Astrocyte of the cerebellum (primary cell): ENCODE measurements around the gene GSTA2.

Experiments
- DNase-seq: peaks from one replicate; pipeline ENCODE4 v3.0.0-alpha.2; 2011; ENCODE audit warnings: low read depth
- H3K4me3 ChIP-seq: 2 replicates; pipeline ENCODE4 v1.5.1; 2011; ENCODE audit warnings: mild to moderate bottlenecking, low read depth, low read length, moderate library complexity
- CTCF ChIP-seq: IDR thresholded peaks from 2 replicates; pipeline ENCODE4 v1.5.1; 2012; ENCODE audit warnings: low read length, low read depth, moderate library complexity, mild to moderate bottlenecking; ENCODE audit errors: missing control alignments
- in situ Hi-C: cut with HindIII; loops from 2 replicates; pipeline ENCODE4 v1.10.0; 2017; ENCODE audit warnings: low sequenced_read_pairs

Gene GSTA2

GRCh38 chr6:52734072-52734471 lies 29.2 kb downstream of the GSTA2 start:
- no peak overlapping the region for H3K4me3 ChIP-seq
- no peak for TF ChIP-seq CTCF
- in situ Hi-C loops, result no loop called here
- no peak for DNase-seq

- in situ Hi-C loops, result no loop called here
- no peak for TF ChIP-seq CTCF
These were observed 30.1 kb downstream of the GSTA2 start for GRCh38 chr6:52733172-52733571.

GRCh38 chr6:52731719-52732118 lies 31.6 kb downstream of the GSTA2 start:
- TF ChIP-seq CTCF, result no peak
- DNase-seq, result no peak
- H3K4me3 ChIP-seq, result no peak overlapping the region
- in situ Hi-C loops, result no loop called here

More at GRCh38 chr6:52733172-52733571, 30.1 kb downstream of the GSTA2 start:
- no peak for DNase-seq
- no peak overlapping the region for H3K4me3 ChIP-seq

- in situ Hi-C loops, result no loop called here
- DNase-seq, result no peak
- TF ChIP-seq CTCF, result no peak
- H3K4me3 ChIP-seq, result no peak overlapping the region
These were observed 33.7 kb downstream of the GSTA2 start for GRCh38 chr6:52729576-52729975.

GRCh38 chr6:52728394-52728793 lies 34.9 kb downstream of the GSTA2 start:
- TF ChIP-seq CTCF, result no peak
- DNase-seq, result no peak
- in situ Hi-C loops, result no loop called here
- H3K4me3 ChIP-seq, result no peak overlapping the region

GRCh38 chr6:52727908-52728307 lies 35.4 kb downstream of the GSTA2 start:
- DNase-seq, result no peak
- H3K4me3 ChIP-seq, result no peak overlapping the region
- in situ Hi-C loops, result no loop called here
- no peak for TF ChIP-seq CTCF
